Spinal cord (tissue), 10 donors: ENCODE measurements around the gene C18orf54. TPM values are rescaled to one million over a fixed set of nuclear protein-coding genes. Genes with fewer than 3 reads are reported as not detected.
A peak's percentile ranks its signal among the peaks of the same experiment; 100 is the strongest.

Experiments used
- DNase-seq, 6 donors: peaks; one replicate each; pipeline versions ENCODE4 v3.0.0 to v3.0.0-alpha.2; 2013 to 2015; ENCODE audit warnings: low spot score in 6 of 6, low read depth in 4 of 6
- H3K27ac ChIP-seq: one replicate; pipeline ENCODE4 v1.5.1; 2013; ENCODE audit warnings: low read depth, low read length, control low read depth
- H3K27me3 ChIP-seq: one replicate; pipeline ENCODE4 v1.6.1; 2013; ENCODE audit warnings: low read length; ENCODE audit not compliant: control insufficient read depth, insufficient read depth
- H3K36me3 ChIP-seq: one replicate; pipeline ENCODE4 v1.6.1; 2013; ENCODE audit warnings: low read length; ENCODE audit not compliant: control insufficient read depth, insufficient read depth
- H3K4me1 ChIP-seq: one replicate; pipeline ENCODE4 v1.6.1; 2013; ENCODE audit warnings: low read length; ENCODE audit not compliant: control insufficient read depth, insufficient read depth
- H3K4me3 ChIP-seq: one replicate; pipeline ENCODE4 v1.5.1; 2013; ENCODE audit warnings: low read depth, low read length, control low read depth
- H3K9me3 ChIP-seq: one replicate; pipeline ENCODE4 v1.6.1; 2013; ENCODE audit warnings: low read length; ENCODE audit not compliant: control insufficient read depth, insufficient read depth
- WGBS: methylation state at CpG from one replicate; pipeline ENCODE4 v1.1.5; 2013; ENCODE audit warnings: missing lambda C conversion rate; ENCODE audit not compliant: insufficient coverage; 5-methylcytosine and 5-hydroxymethylcytosine counted together
- polyA plus RNA-seq, 2 donors: library from polyadenylated mRNA; unstranded; fragments of 120-200 nt; gene quantifications; one replicate each; pipeline ENCODE4 v1.2.1, GENCODE V29; 2013; ENCODE audit not compliant: insufficient read length in 2 of 2
- total RNA-seq, 2 donors: library from RNA; depleted of rRNA in 1 of 2; stranded (reverse); fragments of 120-200 nt in 1 of 2; fragments of >200 nt in 1 of 2; gene quantifications; one replicate each; pipeline versions ENCODE4 v1.2.3 to v1.2.4, GENCODE V29; 2013 to 2014
- donor health status: healthy.

The C18orf54 gene
- total and polyA plus RNA-seq, 4 donors = 5.8 to 9.3 (median 7.1) TPM

GRCh38 chr18:54338230-54338629 lies 19.5 kb upstream of the C18orf54 start:
- Histone ChIP-seq H3K36me3 (no peaks in the 10 kb centered on the region), H3K4me3 (no peak overlapping the region), H3K27me3 (no peaks in the 10 kb centered on the region), H3K9me3 (peaks cover 2% of the 10 kb centered on the region), H3K27ac (no peak overlapping the region), H3K4me1 (no peaks in the 10 kb centered on the region)
- no CpG with 5 or more reads among the region's 4 CpGs for whole genome bisulfite sequencing
- DNase-seq = no peak

DNA sequence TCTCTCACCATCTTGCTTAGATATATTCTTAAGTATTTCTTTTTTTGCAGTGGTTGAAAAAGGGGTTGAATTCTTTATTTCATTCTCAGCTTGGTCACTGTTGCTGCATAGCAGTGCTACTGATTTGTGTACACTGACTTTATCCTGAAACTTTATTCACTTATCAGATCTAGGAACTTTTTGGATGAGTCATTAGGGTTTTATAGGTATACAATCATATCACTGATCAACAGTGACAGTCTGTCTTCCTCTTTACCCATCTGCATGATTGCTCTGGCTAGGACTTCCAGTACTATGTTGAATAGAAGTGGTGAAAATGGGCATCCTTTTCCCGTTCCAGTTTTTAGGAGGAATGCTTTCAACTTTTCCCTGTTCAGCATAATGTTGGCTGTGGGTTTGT lies 6.5 kb upstream of the C18orf54 start:
- Histone ChIP-seq H3K27ac (no peak overlapping the region), H3K4me3 (no peak overlapping the region), H3K4me1 (no peaks in the 10 kb centered on the region), H3K9me3 (no peaks in the 10 kb centered on the region), H3K36me3 (no peaks in the 10 kb centered on the region), H3K27me3 (no peaks in the 10 kb centered on the region)
- no peak for DNase-seq
- 100% methylated on average over 1 of the region's 1 CpG for WGBS

DNA sequence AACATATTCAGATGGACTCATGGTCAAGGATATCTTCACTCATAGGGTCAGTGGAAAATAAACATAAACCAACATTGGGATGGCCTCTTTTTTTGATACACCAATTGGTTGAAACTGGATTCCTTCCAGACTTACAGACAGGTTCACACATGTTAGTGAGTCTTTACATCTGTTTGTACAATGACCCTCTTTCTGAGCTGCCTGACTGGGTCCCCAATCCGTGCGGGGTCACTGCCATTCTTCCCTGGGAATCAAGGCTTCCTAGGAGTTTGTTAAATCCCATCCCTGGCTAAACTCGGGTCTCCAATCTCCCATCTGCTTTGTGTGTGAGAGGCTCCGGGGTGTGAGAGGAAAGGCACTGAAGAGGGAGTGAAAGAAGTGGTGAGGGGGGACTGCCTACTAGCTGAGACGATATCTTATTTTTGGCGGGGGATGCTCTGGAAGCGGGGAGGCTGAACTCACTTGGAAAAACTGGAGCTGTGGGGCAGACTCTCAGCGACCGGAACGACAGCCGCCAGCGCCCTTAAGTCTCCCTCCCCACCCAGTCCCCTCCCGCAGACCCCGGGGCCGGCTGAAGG lies 535 bp upstream of the C18orf54 start:
- Histone ChIP-seq H3K27ac (peak overlapping the region; percentile 93), H3K4me3 (peak overlapping the region; percentile 93), H3K27me3 (no peaks in the 10 kb centered on the region), H3K4me1 (peaks cover 3% of the 10 kb centered on the region), H3K36me3 (no peaks in the 10 kb centered on the region), H3K9me3 (no peaks in the 10 kb centered on the region)
- DNase-seq = peak in 1 of 6 donors; percentile 52
- 2% methylated on average over 11 of the region's 15 CpGs for WGBS

DNA sequence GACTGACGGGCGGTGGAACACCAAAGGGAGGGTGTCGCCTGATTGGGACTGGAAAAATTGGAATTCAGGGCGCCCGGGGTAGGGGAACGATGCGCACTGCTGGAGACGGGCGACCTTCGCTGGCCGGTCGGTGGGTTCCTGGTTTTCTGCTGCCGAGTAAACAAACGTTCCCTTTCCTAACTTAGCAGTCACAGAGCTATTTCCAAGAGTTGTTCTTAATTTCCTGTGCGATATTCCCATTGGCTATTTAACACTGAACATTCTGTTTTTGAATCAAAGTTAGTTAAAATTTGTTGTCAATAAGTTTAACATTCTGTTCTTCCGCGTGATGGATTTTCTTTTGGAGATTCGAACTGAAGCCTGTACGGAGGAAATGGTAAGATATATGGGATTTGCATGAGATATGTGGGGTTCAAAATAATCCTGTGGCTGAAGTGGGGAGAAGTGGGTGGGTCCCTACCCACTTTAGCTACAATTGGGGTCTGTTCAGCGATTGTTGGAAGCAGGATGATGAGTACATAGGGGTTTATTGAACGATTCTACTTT lies 862 bp downstream of the C18orf54 start:
- peak in 3 of 6 donors; percentile 0 to 35 (median 9) for DNase-seq
- no peaks in the 10 kb centered on the region for H3K27me3 ChIP-seq
- H3K9me3 ChIP-seq = no peaks in the 10 kb centered on the region
- 0% methylated on average over 15 of the region's 21 CpGs for WGBS
- peaks cover 3% of the 10 kb centered on the region for H3K4me1 ChIP-seq
- H3K4me3 ChIP-seq = peak overlapping the region; percentile 93
- no peaks in the 10 kb centered on the region for H3K36me3 ChIP-seq
- H3K27ac ChIP-seq = peak overlapping the region; percentile 93

GRCh38 chr18:54359233-54359632 lies 1.5 kb downstream of the C18orf54 start:
- Histone ChIP-seq H3K4me3 (peak overlapping the region; percentile 93), H3K9me3 (no peaks in the 10 kb centered on the region), H3K36me3 (no peaks in the 10 kb centered on the region), H3K4me1 (peaks cover 3% of the 10 kb centered on the region), H3K27ac (no peak overlapping the region), H3K27me3 (no peaks in the 10 kb centered on the region)
- DNase-seq = peak in 2 of 6 donors; percentile 3 to 9
- WGBS = 60% methylated on average over 1 of the region's 6 CpGs

DNA sequence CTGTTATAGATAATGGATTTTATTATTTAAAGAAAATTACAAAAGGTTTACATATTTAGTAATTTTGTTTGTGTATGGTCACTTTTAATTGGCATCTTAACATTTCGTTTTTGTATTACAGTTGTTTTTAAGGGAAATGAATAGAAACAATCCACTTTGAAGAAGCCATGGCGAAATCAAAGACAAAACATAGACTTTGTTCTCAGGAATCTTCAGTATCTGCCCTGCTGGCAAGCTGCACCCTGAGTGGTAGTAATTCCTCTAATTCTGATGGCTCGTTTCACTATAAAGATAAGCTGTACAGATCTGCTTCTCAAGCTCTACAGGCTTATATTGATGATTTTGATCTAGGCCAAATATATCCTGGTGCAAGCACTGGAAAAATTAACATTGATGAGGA lies 2.7 kb downstream of the C18orf54 start:
- no peak for DNase-seq
- no peaks in the 10 kb centered on the region for H3K27me3 ChIP-seq
- WGBS = 75% methylated on average over 2 of the region's 3 CpGs
- no peaks in the 10 kb centered on the region for H3K36me3 ChIP-seq
- peaks cover 3% of the 10 kb centered on the region for H3K4me1 ChIP-seq
- no peak overlapping the region for H3K27ac ChIP-seq
- H3K4me3 ChIP-seq = no peak overlapping the region
- no peaks in the 10 kb centered on the region for H3K9me3 ChIP-seq

DNA sequence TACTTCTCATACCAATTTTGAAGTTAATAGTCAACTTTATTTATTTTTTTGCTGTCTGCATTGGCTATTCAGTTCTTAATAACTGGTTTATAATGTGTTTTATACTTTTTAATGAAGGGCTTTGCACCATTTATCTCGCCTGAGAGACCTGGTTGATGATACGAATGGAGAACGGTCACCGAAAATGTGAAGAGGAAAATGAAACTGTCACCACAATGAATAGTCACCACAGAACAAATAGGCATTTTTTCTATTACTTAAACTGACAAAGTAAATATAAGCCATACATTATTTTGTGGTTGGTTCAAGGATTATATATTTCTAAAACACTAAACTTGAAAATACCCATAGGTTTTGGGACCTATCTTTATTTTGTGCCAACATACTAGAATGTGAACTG lies 20.4 kb downstream of the C18orf54 start:
- H3K4me3 ChIP-seq = no peak overlapping the region
- no peaks in the 10 kb centered on the region for H3K9me3 ChIP-seq
- H3K27me3 ChIP-seq = no peaks in the 10 kb centered on the region
- DNase-seq = no peak
- no CpG with 5 or more reads among the region's 4 CpGs for WGBS
- H3K36me3 ChIP-seq = no peaks in the 10 kb centered on the region
- H3K27ac ChIP-seq = no peak overlapping the region
- no peaks in the 10 kb centered on the region for H3K4me1 ChIP-seq

GRCh38 chr18:54381640-54382039 lies 23.9 kb downstream of the C18orf54 start:
- Histone ChIP-seq H3K9me3 (no peaks in the 10 kb centered on the region), H3K36me3 (no peaks in the 10 kb centered on the region), H3K27ac (no peak overlapping the region), H3K4me1 (no peaks in the 10 kb centered on the region), H3K4me3 (no peak overlapping the region), H3K27me3 (no peaks in the 10 kb centered on the region)
- no CpG with 5 or more reads among the region's 2 CpGs for WGBS
- DNase-seq = no peak

DNA sequence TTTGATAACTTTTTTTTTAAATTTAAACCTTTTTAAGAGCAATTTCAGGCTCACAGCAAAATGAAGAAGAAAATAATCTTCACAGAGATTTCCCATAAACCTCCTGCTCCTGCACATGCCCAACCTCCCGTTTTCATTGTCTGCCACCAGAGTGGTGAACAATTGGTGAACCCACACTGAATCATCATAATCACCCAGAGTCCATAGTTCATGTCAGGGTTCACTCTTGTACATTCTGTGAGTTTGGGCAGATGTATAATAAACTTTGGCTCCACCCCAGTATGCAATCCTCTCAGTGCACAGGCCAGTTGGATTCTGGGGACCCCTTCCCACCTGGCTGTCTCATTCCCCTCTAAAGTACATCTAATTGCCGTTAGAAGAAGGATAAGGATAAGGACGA lies 24.4 kb downstream of the C18orf54 start:
- Histone ChIP-seq H3K4me3 (no peak overlapping the region), H3K27me3 (no peaks in the 10 kb centered on the region), H3K9me3 (no peaks in the 10 kb centered on the region), H3K36me3 (no peaks in the 10 kb centered on the region), H3K4me1 (no peaks in the 10 kb centered on the region), H3K27ac (no peak overlapping the region)
- no peak for DNase-seq
- WGBS = 82% methylated on average over 1 of the region's 3 CpGs

DNA sequence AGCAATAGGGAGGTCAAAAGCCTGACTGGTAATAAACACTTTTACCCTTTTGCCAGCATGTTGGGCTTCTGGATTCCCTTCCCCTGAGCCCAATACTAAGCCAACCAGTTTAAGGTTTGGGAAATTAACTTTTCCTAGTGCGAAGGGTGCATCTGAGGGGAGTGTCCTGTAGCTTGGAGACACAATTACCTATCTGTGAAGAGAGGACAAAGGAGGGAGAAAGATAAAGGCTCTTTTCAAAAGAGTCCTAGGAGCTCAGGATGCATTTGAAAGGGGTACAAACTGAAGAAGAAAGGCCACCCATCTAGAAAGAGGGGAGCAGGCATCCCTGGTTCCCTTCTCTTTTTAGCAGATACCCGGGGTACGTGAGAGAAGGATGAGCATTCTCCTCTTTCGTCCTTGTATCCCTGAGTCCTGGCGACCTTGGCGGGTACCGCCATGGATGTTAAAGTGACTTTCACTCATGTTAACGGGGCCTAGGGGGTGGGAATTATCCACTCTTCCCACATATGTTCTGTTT lies 25.1 kb downstream of the C18orf54 start:
- DNase-seq = no peak
- Histone ChIP-seq H3K27me3 (no peaks in the 10 kb centered on the region), H3K4me3 (no peak overlapping the region), H3K27ac (no peak overlapping the region), H3K9me3 (no peaks in the 10 kb centered on the region), H3K36me3 (no peaks in the 10 kb centered on the region), H3K4me1 (no peaks in the 10 kb centered on the region)
- WGBS = 43% methylated on average over 2 of the region's 8 CpGs
